Measurements from ENCODE around the gene PIGQ. TPM values are rescaled to one million over a fixed set of nuclear protein-coding genes. Genes with fewer than 3 reads are reported as not detected.

Gene PIGQ
- total RNA-seq, 1 experiment from 2014 or later: 58.0 TPM

DNA sequence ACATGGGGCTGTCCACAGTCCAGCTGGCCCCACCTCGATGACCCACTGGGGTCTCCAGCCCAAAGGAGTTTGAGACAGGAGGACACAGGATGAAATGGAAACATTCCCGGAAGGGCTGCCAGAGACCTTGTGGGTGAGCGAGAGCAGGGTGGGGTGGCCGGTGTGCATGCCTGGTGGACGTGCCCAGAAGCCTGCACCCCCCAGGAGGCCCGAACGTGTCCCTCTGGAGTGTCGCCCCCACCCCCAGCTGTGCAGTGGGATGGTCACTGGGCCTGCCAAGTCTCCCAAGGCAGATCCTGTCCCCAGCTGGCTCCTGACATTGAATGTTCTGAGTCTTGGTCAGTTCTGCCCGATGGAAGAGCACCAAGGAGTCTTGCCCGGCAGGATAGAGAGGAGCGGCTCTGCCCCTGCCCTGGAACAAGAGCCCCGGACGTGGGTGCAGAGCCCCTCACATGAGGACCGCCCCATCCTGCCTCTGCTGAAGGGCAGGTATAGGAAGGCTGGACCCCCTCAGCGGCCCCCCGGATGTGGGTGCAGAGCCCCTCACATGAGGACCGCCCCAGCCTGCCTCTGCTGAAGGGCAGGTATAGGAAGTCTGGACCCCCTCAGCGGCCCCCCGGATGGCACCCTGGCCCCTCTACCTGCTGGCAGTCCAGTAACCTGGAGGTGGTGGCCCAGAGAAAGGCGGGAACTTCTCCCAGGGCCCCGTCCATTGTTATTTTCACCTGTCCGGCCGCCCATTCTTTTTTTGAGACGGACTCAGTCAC lies 45.3 kb upstream of the PIGQ start:
- Histone ChIP-seq H2BK5ac (ENCODE audit: insufficient read length, low read length) (no peak overlapping the region), H3K9ac (ENCODE audit: extremely low read depth, insufficient read length, low read length) (no peak overlapping the region), H3K9me3 (ENCODE audit: control insufficient read depth, low read depth, low read length) (no peaks in the 10 kb centered on the region), H2BK15ac (ENCODE audit: low read depth, low read length) (no peak overlapping the region), H3K27me3 (ENCODE audit: insufficient read depth, low read length) (no peaks in the 10 kb centered on the region), H3K18ac (ENCODE audit: insufficient read length, low read depth, low read length) (no peak overlapping the region), H3K4me2 (ENCODE audit: insufficient read depth, insufficient read length, low read length) (no peak overlapping the region), H3K4ac (ENCODE audit: low read depth, low read length) (no peak overlapping the region), H3K79me2 (ENCODE audit: insufficient read depth, low read length) (peaks cover 8% of the 10 kb centered on the region; the same call in 1 of the 2 replicates), H3K27ac (ENCODE audit: insufficient read length, low read depth, low read length) (no peak overlapping the region), H4K20me1 (ENCODE audit: control insufficient read depth, insufficient read depth, insufficient read length) (peaks cover under 1% of the 10 kb centered on the region), H4K5ac (ENCODE audit: insufficient read length, low read depth, low read length) (no peak overlapping the region), H3K79me1 (ENCODE audit: insufficient read depth, low read depth, low read length, poor library complexity, severe bottlenecking) (no peaks in the 10 kb centered on the region), H4K91ac (ENCODE audit: insufficient read length, low read depth, low read length) (no peak overlapping the region), H2AK5ac (ENCODE audit: insufficient read length, low read length) (no peak overlapping the region), H2BK120ac (ENCODE audit: low read depth, low read length, poor library complexity, severe bottlenecking) (no peak overlapping the region), H3K23ac (ENCODE audit: insufficient read length, low read depth, low read length) (no peak overlapping the region), H3K56ac (ENCODE audit: insufficient read length, low read depth, low read length) (no peak overlapping the region), H2BK12ac (ENCODE audit: insufficient read length, low read depth, low read length) (no peak overlapping the region), H3K4me1 (ENCODE audit: insufficient read depth, low read length) (no peaks in the 10 kb centered on the region; the same call in 1 of the 2 replicates), H2BK20ac (ENCODE audit: low read depth, low read length, poor library complexity, severe bottlenecking) (no peak overlapping the region), H3K14ac (ENCODE audit: insufficient read depth, low read length) (no peak overlapping the region), H2AFZ (ENCODE audit: low read length) (no peak overlapping the region), H4K8ac (replicated peaks; ENCODE audit: insufficient read length, low read depth, low read length) (no peak overlapping the region), H3T11ph (ENCODE audit: low read length) (no peak overlapping the region), H3K23me2 (ENCODE audit: insufficient read length, low read depth, low read length, poor library complexity, severe bottlenecking) (peaks cover 13% of the 10 kb centered on the region)
- peaks cover 15 to 19% of the 10 kb centered on the region in 2 experiments for H3K4me1 Mint-ChIP-seq
- DNase-seq: no peak
- TF ChIP-seq, protein P1, sequence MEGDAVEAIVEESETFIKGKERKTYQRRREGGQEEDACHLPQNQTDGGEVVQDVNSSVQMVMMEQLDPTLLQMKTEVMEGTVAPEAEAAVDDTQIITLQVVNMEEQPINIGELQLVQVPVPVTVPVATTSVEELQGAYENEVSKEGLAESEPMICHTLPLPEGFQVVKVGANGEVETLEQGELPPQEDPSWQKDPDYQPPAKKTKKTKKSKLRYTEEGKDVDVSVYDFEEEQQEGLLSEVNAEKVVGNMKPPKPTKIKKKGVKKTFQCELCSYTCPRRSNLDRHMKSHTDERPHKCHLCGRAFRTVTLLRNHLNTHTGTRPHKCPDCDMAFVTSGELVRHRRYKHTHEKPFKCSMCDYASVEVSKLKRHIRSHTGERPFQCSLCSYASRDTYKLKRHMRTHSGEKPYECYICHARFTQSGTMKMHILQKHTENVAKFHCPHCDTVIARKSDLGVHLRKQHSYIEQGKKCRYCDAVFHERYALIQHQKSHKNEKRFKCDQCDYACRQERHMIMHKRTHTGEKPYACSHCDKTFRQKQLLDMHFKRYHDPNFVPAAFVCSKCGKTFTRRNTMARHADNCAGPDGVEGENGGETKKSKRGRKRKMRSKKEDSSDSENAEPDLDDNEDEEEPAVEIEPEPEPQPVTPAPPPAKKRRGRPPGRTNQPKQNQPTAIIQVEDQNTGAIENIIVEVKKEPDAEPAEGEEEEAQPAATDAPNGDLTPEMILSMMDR (conservative IDR thresholded peaks at IDR 0.05): no peak
- no peak overlapping the region for H3K4me3 Mint-ChIP-seq
- H3K9me3 Mint-ChIP-seq: no peaks in the 10 kb centered on the region
- peaks cover 0 to 13% (median 12%) of the 10 kb centered on the region in 3 experiments; a peak in 5 of 7 replicates for H3K36me3 Mint-ChIP-seq (ENCODE audit: insufficient read depth in 1 of 3, low read depth in 3 of 3)
- WGBS (ENCODE audit: extremely low coverage, insufficient read length, low lambda C conversion rate): no CpG with 5 or more reads among the region's 24 CpGs
- no peaks in the 10 kb centered on the region; the same call in 1 of the 2 replicates for H3K27me3 Mint-ChIP-seq (ENCODE audit: low read depth)
- H3K27ac Mint-ChIP-seq: no peak overlapping the region
